ENCODE measurements around the gene GAPDHS. TPM values are rescaled to one million over a fixed set of nuclear protein-coding genes. Genes with fewer than 3 reads are reported as not detected.

GAPDHS gene
- total and polyA plus RNA-seq, 11 donors: not detected

DNA sequence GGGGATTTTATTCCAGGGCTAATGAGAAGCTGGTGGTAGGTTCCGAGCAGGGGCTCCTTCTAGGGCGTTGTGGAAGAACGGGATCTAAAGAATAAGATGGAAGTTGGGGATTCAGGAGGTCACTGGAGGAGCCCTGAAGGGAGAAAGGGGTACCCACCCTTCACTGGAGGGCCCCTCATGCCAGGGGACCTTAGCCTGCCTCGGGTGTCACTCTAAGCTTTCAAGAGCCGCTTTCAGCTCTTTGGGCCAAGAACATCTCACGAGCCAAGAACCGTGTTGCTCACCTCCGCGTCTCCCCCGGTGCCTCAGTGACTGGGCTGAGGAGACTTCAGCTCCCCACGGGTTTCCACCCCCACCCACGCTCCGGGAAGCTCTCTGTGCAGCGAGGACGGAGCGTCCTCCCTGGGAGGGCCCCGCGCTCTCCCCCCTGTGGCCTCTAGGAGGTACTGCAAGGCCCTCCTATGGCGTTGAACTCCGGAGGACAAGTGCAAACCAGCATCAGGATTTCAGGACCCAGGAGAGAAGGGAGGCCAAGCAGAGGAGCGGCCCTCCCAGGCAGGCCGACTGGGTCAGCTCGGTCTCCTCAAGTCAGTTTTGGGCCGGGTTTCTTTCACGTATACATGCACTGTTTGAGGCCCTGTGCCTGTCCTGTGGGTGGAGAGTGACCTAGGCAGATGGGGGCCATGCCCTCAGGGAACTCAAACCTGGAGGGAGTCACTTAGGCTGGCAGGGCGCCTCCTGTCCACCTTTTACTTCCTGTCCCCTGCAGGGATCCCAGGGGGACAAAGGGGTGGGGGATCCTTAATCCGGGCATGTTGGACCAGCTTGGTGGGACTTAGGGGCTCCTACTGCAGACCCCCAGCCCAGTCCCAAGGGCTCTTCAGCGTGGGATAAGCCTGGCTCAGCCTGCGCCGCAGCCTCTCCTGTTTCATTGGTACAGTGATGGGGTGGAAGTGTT, 37.9 kb upstream of the GAPDHS start:
- H3K36me3 ChIP-seq: no peaks in the 10 kb centered on the region
- WGBS, 4 donors: 23 to 30% (median 27%) methylated on average over 22 to 30 of the region's 30 CpGs
- intact Hi-C loops (cut with DNase I): loop anchor here in 8 of 10 donors (1.0 to 5.0 kb wide), 5 partner anchors 143 to 228 kb away; partner anchors contain the start of gene USF2 (in 1 of the 8)
- peak overlapping the region in 1 of 12 donors; percentile 26 for H3K4me3 ChIP-seq
- no peaks in the 10 kb centered on the region for H3K9me3 ChIP-seq
- peaks cover 0 to 7% (median 2%) of the 10 kb centered on the region in 12 donors for H3K4me1 ChIP-seq
- no peak for TF ChIP-seq POLR2A (IDR thresholded peaks at IDR 0.05)
- peak; percentile 96 to 99 (median 98) for TF ChIP-seq CTCF (IDR thresholded peaks at IDR 0.05)
- DNase-seq (peak; percentile 61 to 88 (median 71)), ATAC-seq (peak; percentile 81 to 94 (median 90))
- no peak overlapping the region for H3K27ac ChIP-seq
- peaks cover 0 to 3% (median 0%) of the 10 kb centered on the region in 9 donors for H3K27me3 ChIP-seq

GRCh38 chr19:35497406-35497805, 35.9 kb upstream of the GAPDHS start:
- Histone ChIP-seq H3K4me1 (peaks cover 0 to 7% (median 2%) of the 10 kb centered on the region in 12 donors), H3K27ac (no peak overlapping the region), H3K27me3 (peaks cover 0 to 3% (median 0%) of the 10 kb centered on the region in 9 donors), H3K36me3 (no peaks in the 10 kb centered on the region), H3K9me3 (no peaks in the 10 kb centered on the region), H3K4me3 (no peak overlapping the region)
- TF ChIP-seq CTCF (IDR thresholded peaks at IDR 0.05): no peak
- ATAC-seq (no peak), DNase-seq (no peak)
- intact Hi-C loops (cut with DNase I): loop anchor here in 5 of 10 donors (2.0 to 5.0 kb wide), 4 partner anchors 145 to 230 kb away; partner anchors contain the start of gene USF2 (in 1 of the 5)
- WGBS, 4 donors: 75 to 89% (median 81%) methylated on average over 14 of the region's 14 CpGs

DNA sequence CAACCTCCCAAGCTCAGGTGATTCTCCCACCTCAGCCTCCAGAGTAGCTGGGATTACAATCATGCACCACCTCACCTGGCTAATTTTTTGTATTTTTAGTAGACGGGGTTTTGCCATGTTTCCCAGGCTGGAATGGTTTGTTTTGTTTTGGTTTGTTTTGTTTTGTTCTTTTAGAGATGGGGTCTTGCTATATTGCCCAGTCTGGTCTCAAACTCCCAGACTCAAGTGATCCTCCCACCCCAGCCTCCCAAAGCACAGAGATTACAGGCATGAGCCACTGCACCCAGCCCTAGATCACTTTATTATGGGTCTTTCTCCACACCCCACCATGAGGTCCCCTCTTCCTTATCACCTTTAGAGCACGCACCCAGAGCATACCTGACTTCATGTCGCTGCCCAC, 35.0 kb upstream of the GAPDHS start:
- Histone ChIP-seq H3K36me3 (no peaks in the 10 kb centered on the region), H3K4me1 (peaks cover 0 to 7% (median 2%) of the 10 kb centered on the region in 12 donors), H3K4me3 (no peak overlapping the region), H3K9me3 (no peaks in the 10 kb centered on the region), H3K27me3 (peaks cover 0 to 3% (median 0%) of the 10 kb centered on the region in 9 donors), H3K27ac (no peak overlapping the region)
- intact Hi-C loops (cut with DNase I): loop anchor here in 4 of 10 donors (5.0 kb wide), 3 partner anchors 146 to 231 kb away; partner anchors contain the start of gene USF2 (in 1 of the 4)
- TF ChIP-seq CTCF (IDR thresholded peaks at IDR 0.05) (no peak), POLR2A (IDR thresholded peaks at IDR 0.05) (no peak)
- DNase-seq (no peak), ATAC-seq (no peak)
- WGBS, 4 donors: 75 to 98% (median 85%) methylated on average over 3 of the region's 3 CpGs

- H3K4me3 ChIP-seq: no peak overlapping the region
- DNase-seq (no peak), ATAC-seq (no peak)
- peaks cover 0 to 3% (median 0%) of the 10 kb centered on the region in 9 donors for H3K27me3 ChIP-seq
- no peak overlapping the region for H3K27ac ChIP-seq
- H3K36me3 ChIP-seq: no peaks in the 10 kb centered on the region
- 72 to 87% (median 77%) methylated on average over 9 of the region's 9 CpGs for WGBS, 4 donors
- peaks cover 0 to 7% (median 2%) of the 10 kb centered on the region in 12 donors for H3K4me1 ChIP-seq
- TF ChIP-seq POLR2A (IDR thresholded peaks at IDR 0.05) (no peak), CTCF (IDR thresholded peaks at IDR 0.05) (no peak)
- no peaks in the 10 kb centered on the region for H3K9me3 ChIP-seq
- intact Hi-C loops (cut with DNase I): loop anchor here in 4 of 10 donors (5.0 kb wide), 3 partner anchors 147 to 232 kb away; partner anchors contain the start of gene USF2 (in 1 of the 4)
Observed at GRCh38 chr19:35498984-35499527, 34.2 kb upstream of the GAPDHS start.
